DND-41 (cell line): Measurements from ENCODE around the gene CREB3L2.

Source experiments
- ATAC-seq: fragments of 200-7000 bp; cut with Tn5 transposase; 3 replicates; pipeline ENCODE4 v1.9.1; 2021; ENCODE audit warnings: low read depth; ENCODE audit not compliant: insufficient read depth
- DNase-seq: peaks from one replicate; pipeline ENCODE4 v3.0.0-alpha.2; 2020
- H2AFZ ChIP-seq: 2 replicates; pipeline ENCODE4 v1.6.0; 2012; ENCODE audit warnings: low read depth, low read length
- H3K27ac ChIP-seq: 2 replicates; pipeline ENCODE4 v1.5.1; 2012; ENCODE audit warnings: low read length, inconsistent platforms
- H3K27me3 ChIP-seq: fragments of 200-600 bp; sonication (generic); 2 replicates; pipeline ENCODE4 v1.6.0; 2012; ENCODE audit warnings: low read length, mild to moderate bottlenecking, inconsistent platforms; ENCODE audit not compliant: insufficient read depth, poor library complexity
- H3K36me3 ChIP-seq: 2 replicates; pipeline ENCODE4 v1.5.1; 2012; ENCODE audit warnings: low read length, inconsistent platforms; ENCODE audit not compliant: insufficient read depth
- H3K4me1 ChIP-seq: 2 replicates; pipeline ENCODE4 v1.5.1; 2012; ENCODE audit warnings: mild to moderate bottlenecking, low read length; ENCODE audit not compliant: insufficient read depth
- H3K4me2 ChIP-seq: 2 replicates; pipeline ENCODE4 v1.6.0; 2012; ENCODE audit warnings: mild to moderate bottlenecking, moderate library complexity, low read length, inconsistent platforms; ENCODE audit not compliant: insufficient read depth
- H3K4me3 ChIP-seq, 2 experiments: fragments of 200-600 bp in 1 of 2; shearing (Covaris generic) in 1 of 2; 2 replicates each; pipeline ENCODE4 v1.5.1; 2012 to 2016; ENCODE audit warnings: inconsistent platforms in 2 of 2, low read length in 2 of 2, mild to moderate bottlenecking in 2 of 2, low read depth in 1 of 2, moderate library complexity in 1 of 2
- H3K79me2 ChIP-seq: 2 replicates; pipeline ENCODE4 v1.6.0; 2012; ENCODE audit warnings: low read length, inconsistent platforms; ENCODE audit not compliant: insufficient read depth
- H3K9ac ChIP-seq: 2 replicates; pipeline ENCODE4 v1.6.0; 2012; ENCODE audit warnings: low read depth, mild to moderate bottlenecking, inconsistent platforms, low read length, moderate library complexity
- H3K9me3 ChIP-seq: 2 replicates; pipeline ENCODE4 v1.5.1; 2012; ENCODE audit warnings: low read length, moderate library complexity, mild to moderate bottlenecking, inconsistent platforms; ENCODE audit not compliant: insufficient read depth, severe bottlenecking
- H4K20me1 ChIP-seq: 2 replicates; pipeline ENCODE4 v1.6.0; 2012; ENCODE audit warnings: low read length; ENCODE audit not compliant: insufficient read depth
- EZH2 ChIP-seq: IDR thresholded peaks from 3 replicates; pipeline ENCODE4 v1.6.1; 2012; ENCODE audit warnings: borderline replicate concordance, low read depth, mild to moderate bottlenecking, moderate library complexity, low read length, inconsistent platforms; ENCODE audit not compliant: severe bottlenecking
- TF ChIP-seq, protein P1 (sequence below): IDR thresholded peaks from 2 replicates; pipeline ENCODE4 v1.5.1; 2012; ENCODE audit warnings: borderline replicate concordance, low read length, moderate library complexity, mild to moderate bottlenecking; ENCODE audit not compliant: poor library complexity, severe bottlenecking; ENCODE audit errors: extremely low read depth

Gene CREB3L2

GRCh38 chr7:137992550-137993394 is 9.1 kb downstream of the CREB3L2 start:
- Histone ChIP-seq H3K9ac (no peak overlapping the region), H2AFZ (no peak overlapping the region), H3K27ac (no peak overlapping the region), H3K36me3 (no peaks in the 10 kb centered on the region), H3K27me3 (no peaks in the 10 kb centered on the region), H3K79me2 (no peaks in the 10 kb centered on the region), H3K4me3 (no peak overlapping the region), H3K4me1 (peaks cover 9% of the 10 kb centered on the region; the same call in 1 of the 2 replicates), H3K9me3 (no peaks in the 10 kb centered on the region), H3K4me2 (no peak overlapping the region), H4K20me1 (no peaks in the 10 kb centered on the region)
- DNase-seq (peak; percentile 15), ATAC-seq (peak; percentile 64)
- TF ChIP-seq, protein P1, sequence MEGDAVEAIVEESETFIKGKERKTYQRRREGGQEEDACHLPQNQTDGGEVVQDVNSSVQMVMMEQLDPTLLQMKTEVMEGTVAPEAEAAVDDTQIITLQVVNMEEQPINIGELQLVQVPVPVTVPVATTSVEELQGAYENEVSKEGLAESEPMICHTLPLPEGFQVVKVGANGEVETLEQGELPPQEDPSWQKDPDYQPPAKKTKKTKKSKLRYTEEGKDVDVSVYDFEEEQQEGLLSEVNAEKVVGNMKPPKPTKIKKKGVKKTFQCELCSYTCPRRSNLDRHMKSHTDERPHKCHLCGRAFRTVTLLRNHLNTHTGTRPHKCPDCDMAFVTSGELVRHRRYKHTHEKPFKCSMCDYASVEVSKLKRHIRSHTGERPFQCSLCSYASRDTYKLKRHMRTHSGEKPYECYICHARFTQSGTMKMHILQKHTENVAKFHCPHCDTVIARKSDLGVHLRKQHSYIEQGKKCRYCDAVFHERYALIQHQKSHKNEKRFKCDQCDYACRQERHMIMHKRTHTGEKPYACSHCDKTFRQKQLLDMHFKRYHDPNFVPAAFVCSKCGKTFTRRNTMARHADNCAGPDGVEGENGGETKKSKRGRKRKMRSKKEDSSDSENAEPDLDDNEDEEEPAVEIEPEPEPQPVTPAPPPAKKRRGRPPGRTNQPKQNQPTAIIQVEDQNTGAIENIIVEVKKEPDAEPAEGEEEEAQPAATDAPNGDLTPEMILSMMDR: no peak
- no peak for TF ChIP-seq EZH2

GRCh38 chr7:137992104-137992549 is 9.8 kb downstream of the CREB3L2 start:
- no peak for DNase-seq
- no peaks in the 10 kb centered on the region for H4K20me1 ChIP-seq

GRCh38 chr7:137990251-137990941 is 11.5 kb downstream of the CREB3L2 start:
- no peak for ATAC-seq
- Histone ChIP-seq H3K4me1 (no peaks in the 10 kb centered on the region), H4K20me1 (no peaks in the 10 kb centered on the region), H3K79me2 (no peaks in the 10 kb centered on the region), H3K36me3 (no peaks in the 10 kb centered on the region), H3K9ac (no peak overlapping the region), H3K27me3 (no peaks in the 10 kb centered on the region), H3K9me3 (no peaks in the 10 kb centered on the region), H3K27ac (no peak overlapping the region), H3K4me2 (no peak overlapping the region), H2AFZ (no peak overlapping the region), H3K4me3 (no peak overlapping the region)
- DNase-seq: no peak
- TF ChIP-seq EZH2: no peak
- TF ChIP-seq, protein P1: no peak

More at GRCh38 chr7:137992104-137992549, 9.8 kb downstream of the CREB3L2 start:
- ATAC-seq: no peak
- Histone ChIP-seq H3K27ac (no peak overlapping the region), H2AFZ (no peak overlapping the region), H3K79me2 (no peaks in the 10 kb centered on the region), H3K4me2 (no peak overlapping the region), H3K9ac (no peak overlapping the region), H3K27me3 (no peaks in the 10 kb centered on the region), H3K4me1 (peaks cover 9% of the 10 kb centered on the region; the same call in 1 of the 2 replicates), H3K4me3 (no peak overlapping the region), H3K36me3 (no peaks in the 10 kb centered on the region), H3K9me3 (no peaks in the 10 kb centered on the region)
- TF ChIP-seq, protein P1: no peak
- no peak for TF ChIP-seq EZH2
